Measurements from ENCODE around the gene PA2G4. TPM values are rescaled to one million over a fixed set of nuclear protein-coding genes. Genes with fewer than 3 reads are reported as not detected.

The PA2G4 gene
- total and polyA plus RNA-seq, 7 donors = 75.3 to 258 (median 115) TPM

GRCh38 chr12:56124133-56124532, 19.8 kb downstream of the PA2G4 start:
- H3K36me3 ChIP-seq (ENCODE audit: insufficient read depth in 1 of 2, low read depth in 1 of 2) = peaks cover 3 to 25% of the 10 kb centered on the region in 2 donors
- intact Hi-C loops (cut with DNase I) = loop anchor here in 1 of 2 donors (5.0 to 10.0 kb wide), 2 partner anchors 33 to 341 kb away; partner anchors contain the start of genes MYL6 and SPRYD4
- peak overlapping the region; percentile 95 for H3K27ac ChIP-seq
- DNase-seq (no peak), ATAC-seq (no peak)
- no peaks in the 10 kb centered on the region for H3K27me3 ChIP-seq (ENCODE audit: insufficient read depth in 3 of 3, low read length in 2 of 3)
- WGBS, 3 donors = 90 to 94% (median 91%) methylated on average over 4 of the region's 4 CpGs
- H3K4me3 ChIP-seq = no peak overlapping the region
- H3K9me3 ChIP-seq = no peaks in the 10 kb centered on the region
- TF ChIP-seq CTCF (IDR thresholded peaks at IDR 0.05) = no peak
- H3K4me1 ChIP-seq = peaks cover 46% of the 10 kb centered on the region

GRCh38 chr12:56126732-56127239, 22.4 kb downstream of the PA2G4 start:
- intact Hi-C loops (cut with DNase I) = loop anchor here (5.0 to 10.0 kb wide), 3 partner anchors 131 to 341 kb away; partner anchors contain the start of genes SPRYD4 (in 2 of the 2) and ANKRD52 (in 1 of the 2)
- TF ChIP-seq CTCF (IDR thresholded peaks at IDR 0.05) = no peak
- Histone ChIP-seq H3K27ac (peak overlapping the region; percentile 95), H3K4me3 (peak overlapping the region; percentile 86), H3K9me3 (no peaks in the 10 kb centered on the region), H3K36me3 (ENCODE audit: insufficient read depth in 1 of 2, low read depth in 1 of 2) (peaks cover 0 to 23% of the 10 kb centered on the region in 2 donors), H3K4me1 (peaks cover 35% of the 10 kb centered on the region), H3K27me3 (ENCODE audit: insufficient read depth in 3 of 3, low read length in 2 of 3) (no peaks in the 10 kb centered on the region)
- WGBS, 3 donors = 50 to 56% (median 55%) methylated on average over 3 of the region's 3 CpGs
- DNase-seq (no peak), ATAC-seq (no peak)

GRCh38 chr12:56127485-56127887, 23.1 kb downstream of the PA2G4 start:
- ATAC-seq = no peak
- no peak for DNase-seq
- 0 to 1% (median 0%) methylated on average over 8 of the region's 8 CpGs for WGBS, 3 donors
- no peak for TF ChIP-seq CTCF (IDR thresholded peaks at IDR 0.05)
- H3K4me1 ChIP-seq = peaks cover 28% of the 10 kb centered on the region
- peak overlapping the region; percentile 86 for H3K4me3 ChIP-seq
- peak overlapping the region; percentile 95 for H3K27ac ChIP-seq
- H3K36me3 ChIP-seq (ENCODE audit: insufficient read depth in 1 of 2, low read depth in 1 of 2) = peaks cover 0 to 23% of the 10 kb centered on the region in 2 donors
- H3K27me3 ChIP-seq (ENCODE audit: insufficient read depth in 3 of 3, low read length in 2 of 3) = no peaks in the 10 kb centered on the region
- intact Hi-C loops (cut with DNase I) = loop anchor here (5.0 to 10.0 kb wide), 3 partner anchors 130 to 340 kb away; partner anchors contain the start of genes SPRYD4 (in 2 of the 2) and ANKRD52 (in 1 of the 2)
- no peaks in the 10 kb centered on the region for H3K9me3 ChIP-seq

- H3K36me3 ChIP-seq (ENCODE audit: insufficient read depth in 1 of 2, low read depth in 1 of 2) = peaks cover 0 to 28% of the 10 kb centered on the region in 2 donors
- peak; percentile 90 to 93 (median 91) for ATAC-seq
- no peaks in the 10 kb centered on the region for H3K9me3 ChIP-seq
- WGBS, 3 donors = 0 to 1% (median 0%) methylated on average over 45 to 49 of the region's 49 CpGs
- peak within 1 kb of the TSS; percentile 95 for H3K27ac ChIP-seq
- H3K27me3 ChIP-seq (ENCODE audit: insufficient read depth in 3 of 3, low read length in 2 of 3) = no peaks in the 10 kb centered on the region
- peak within 1 kb of the TSS; percentile 86 for H3K4me3 ChIP-seq
- H3K4me1 ChIP-seq = peaks cover 23% of the 10 kb centered on the region
- TF ChIP-seq CTCF (IDR thresholded peaks at IDR 0.05) = no peak
- intact Hi-C loops (cut with DNase I) = loop anchor here (5.0 to 10.0 kb wide), 3 partner anchors 129 to 339 kb away; partner anchors contain the start of genes SPRYD4 (in 2 of the 2) and ANKRD52 (in 1 of the 2)
- peak; percentile 98 to 99 for DNase-seq
These were observed 23.7 kb downstream of the PA2G4 start, which contains the start of gene ESYT1 for GRCh38 chr12:56127888-56128669. Gene ESYT1, plus strand, starts transcription at chr12:56128267. Its CDS starts 53 bp downstream, at chr12:56128320.

Measured in psoas muscle (tissue), 8 donors.